Activated naive CD4-positive, alpha-beta T cell treated with anti-CD3 and anti-CD28 coated beads, Interleukin-2, amount 50 U/mL, for 72 hours (primary cell): Measurements from ENCODE around the gene TGIF1. TPM values are rescaled to one million over a fixed set of nuclear protein-coding genes. Genes with fewer than 3 reads are reported as not detected.
A peak's percentile ranks its signal among the peaks of the same experiment; 100 is the strongest.
"Not testable (repeated sequence)": the region's sequence is repeated elsewhere in the genome, so short reads cannot be mapped to it uniquely, and the experiment has no call there.

Experiments used
- ATAC-seq, 2 donors: fragments of 150-1000 bp; cut with Tn5 transposase; 2 replicates each; pipeline ENCODE4 v1.10.0; 2021; ENCODE audit warnings: mild to moderate bottlenecking in 2 of 2, moderate library complexity in 2 of 2
- DNase-seq, 2 donors: peaks; one replicate each; pipeline ENCODE4 v3.0.0; 2021 to 2022; ENCODE audit warnings: low spot score in 2 of 2
- H3K27ac Mint-ChIP-seq, 2 donors: one replicate each; pipeline ENCODE4 v1.8.0; 2022; ENCODE audit warnings: mild to moderate bottlenecking in 2 of 2, mixed read lengths in 2 of 2
- H3K36me3 Mint-ChIP-seq, 2 donors: one replicate each; pipeline ENCODE4 v1.8.0; 2022; ENCODE audit warnings: mixed read lengths in 2 of 2
- H3K9me3 Mint-ChIP-seq, 2 donors: one replicate each; pipeline ENCODE4 v1.8.0; 2022; ENCODE audit warnings: mixed read lengths in 2 of 2
- total RNA-seq, 2 donors: library from RNA; stranded (reverse); gene quantifications; one replicate each; pipeline ENCODE4 v1.2.3, GENCODE V29; 2022

Gene TGIF1
- total RNA-seq, 2 donors from 2014 or later = 36.1 to 101 TPM

DNA sequence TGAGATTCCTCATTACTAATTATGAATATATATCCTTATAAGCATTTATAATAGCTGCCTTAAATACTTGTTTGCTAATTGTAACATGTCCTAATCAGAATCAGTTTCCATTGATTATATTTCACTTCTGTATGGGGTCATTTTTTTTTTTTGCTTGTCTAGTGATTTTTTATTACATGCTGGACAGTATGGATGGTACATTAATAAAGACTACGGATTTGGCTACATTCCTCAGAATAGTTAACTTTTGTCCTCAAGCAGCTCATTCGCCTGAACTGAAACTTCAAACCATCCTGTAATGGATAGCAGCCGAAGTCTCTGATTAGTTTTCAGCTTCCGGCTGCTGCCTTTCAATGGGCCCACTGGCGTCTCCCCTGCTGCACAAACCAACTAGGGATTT lies 11.7 kb downstream of the TGIF1 start:
- no peak for ATAC-seq
- DNase-seq = no peak
- Mint-ChIP-seq H3K36me3 (peaks cover 26 to 52% of the 10 kb centered on the region in 2 donors), H3K9me3 (peaks cover 5 to 16% of the 10 kb centered on the region in 2 donors), H3K27ac (no peak overlapping the region)

- peaks cover 15 to 39% of the 10 kb centered on the region in 2 donors for H3K36me3 Mint-ChIP-seq
- ATAC-seq = peak in 1 of 2 donors; percentile 25
- H3K9me3 Mint-ChIP-seq = peaks cover 5 to 16% of the 10 kb centered on the region in 2 donors
- no peak overlapping the region for H3K27ac Mint-ChIP-seq
- no peak for DNase-seq
Observed at GRCh38 chr18:3463051-3463450, 13.1 kb downstream of the TGIF1 start.

DNA sequence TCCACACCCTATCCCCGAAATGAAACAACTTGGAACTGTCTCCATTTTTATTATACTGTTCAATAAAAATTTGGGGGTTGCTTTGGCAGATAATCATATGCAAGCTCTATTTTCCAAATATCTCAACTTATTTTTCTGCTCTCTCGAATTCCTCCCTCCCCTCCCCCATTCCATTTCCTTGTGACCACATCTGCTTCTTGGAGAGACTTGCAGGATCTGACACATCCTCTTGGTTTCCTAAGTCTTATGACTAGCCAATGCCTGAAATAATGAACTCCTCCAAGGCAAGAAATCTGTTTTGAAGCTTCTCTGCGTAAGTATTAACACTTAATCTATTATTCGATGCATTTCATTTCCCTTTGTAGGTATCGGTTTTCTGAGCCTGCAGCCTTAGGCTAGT lies 16.1 kb downstream of the TGIF1 start:
- peak overlapping the region in 1 of 2 donors; percentile 32 for H3K27ac Mint-ChIP-seq

DNA sequence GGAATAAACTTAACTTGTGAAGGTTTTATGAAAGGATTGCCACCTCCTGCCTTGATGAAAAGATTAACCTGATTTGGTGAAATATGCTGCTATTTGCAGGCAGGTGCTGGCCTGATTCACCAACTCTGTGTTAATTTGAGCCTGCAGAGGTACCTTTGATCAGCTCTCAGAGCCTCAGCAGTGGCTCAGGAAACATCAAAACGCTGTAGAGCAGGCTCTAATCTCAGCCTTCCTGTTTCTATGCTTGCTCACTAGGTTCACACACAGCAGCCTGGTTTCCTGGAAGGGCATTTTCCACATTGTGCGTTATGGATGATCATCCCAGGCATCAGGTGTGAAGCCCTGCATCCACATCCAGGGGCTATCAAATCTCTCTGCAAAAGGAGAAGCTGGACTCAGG lies 16.9 kb downstream of the TGIF1 start:
- DNase-seq = no peak
- peak overlapping the region in 1 of 2 donors; percentile 32 for H3K27ac Mint-ChIP-seq
- peak; percentile 60 to 63 for ATAC-seq
- H3K9me3 Mint-ChIP-seq = peaks cover 0 to 4% of the 10 kb centered on the region in 2 donors
- peaks cover 0 to 7% of the 10 kb centered on the region in 2 donors for H3K36me3 Mint-ChIP-seq

More for the DNA sequence above, 16.1 kb downstream of the TGIF1 start:
- H3K9me3 Mint-ChIP-seq = peaks cover under 1 to 11% of the 10 kb centered on the region in 2 donors
- no peak for ATAC-seq
- H3K36me3 Mint-ChIP-seq = peaks cover under 1 to 16% of the 10 kb centered on the region in 2 donors
- DNase-seq = no peak

DNA sequence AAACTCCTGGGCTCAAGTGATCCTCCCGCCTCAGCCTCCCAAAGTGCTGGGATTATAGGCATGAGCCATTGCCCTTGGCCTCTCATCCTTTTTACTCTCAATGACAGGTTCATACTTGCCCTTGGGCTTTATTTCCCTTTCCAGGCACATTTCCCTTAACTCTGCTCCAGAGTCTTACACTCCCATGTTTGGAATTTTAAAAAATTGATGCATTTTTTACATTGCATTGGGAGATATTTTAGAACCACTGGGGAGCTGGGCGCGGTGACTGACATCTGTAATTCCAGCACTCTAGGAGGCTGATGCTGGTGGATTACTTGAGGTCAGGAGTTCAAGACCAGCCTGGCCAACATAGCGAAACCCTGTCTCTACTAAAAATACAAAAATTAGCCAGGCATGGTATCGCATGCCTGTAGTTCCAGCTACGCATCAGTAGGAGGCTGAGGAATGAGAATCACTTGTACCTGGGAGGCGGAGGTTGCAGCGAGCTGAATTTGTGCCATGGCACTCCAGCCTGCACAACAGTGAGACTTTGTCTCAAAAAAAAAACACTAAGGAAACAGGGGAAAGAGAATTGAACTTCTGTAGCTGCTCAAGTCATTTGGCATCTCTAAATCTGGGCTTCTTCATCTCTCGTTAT lies 18.2 kb downstream of the TGIF1 start:
- ATAC-seq = no peak
- Mint-ChIP-seq H3K27ac (no peak overlapping the region), H3K36me3 (no peaks in the 10 kb centered on the region), H3K9me3 (no peaks in the 10 kb centered on the region)
- DNase-seq = no peak

DNA sequence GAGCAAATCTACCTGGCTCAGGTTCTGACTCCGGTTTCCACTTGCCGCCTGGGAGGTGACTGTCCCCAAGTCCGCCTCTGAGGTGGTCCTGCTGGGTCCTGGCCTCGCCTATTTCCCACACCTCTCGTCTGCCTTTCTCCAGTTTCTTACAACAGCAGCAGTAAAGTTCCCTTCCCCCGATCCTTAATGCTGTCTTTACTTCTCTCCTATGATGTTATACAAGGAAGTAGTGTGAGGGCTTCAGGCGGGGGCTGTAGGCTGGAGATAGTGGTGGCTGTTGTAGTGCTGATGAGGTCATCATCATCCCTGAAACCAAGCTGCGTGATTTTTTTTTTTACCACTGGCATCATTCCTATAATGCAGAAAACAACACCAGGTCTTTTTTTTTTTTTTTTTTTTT lies 18.9 kb downstream of the TGIF1 start:
- H3K36me3 Mint-ChIP-seq = no peaks in the 10 kb centered on the region
- no peaks in the 10 kb centered on the region for H3K9me3 Mint-ChIP-seq
- ATAC-seq (no peak), DNase-seq (no peak)
- H3K27ac Mint-ChIP-seq = no peak overlapping the region

DNA sequence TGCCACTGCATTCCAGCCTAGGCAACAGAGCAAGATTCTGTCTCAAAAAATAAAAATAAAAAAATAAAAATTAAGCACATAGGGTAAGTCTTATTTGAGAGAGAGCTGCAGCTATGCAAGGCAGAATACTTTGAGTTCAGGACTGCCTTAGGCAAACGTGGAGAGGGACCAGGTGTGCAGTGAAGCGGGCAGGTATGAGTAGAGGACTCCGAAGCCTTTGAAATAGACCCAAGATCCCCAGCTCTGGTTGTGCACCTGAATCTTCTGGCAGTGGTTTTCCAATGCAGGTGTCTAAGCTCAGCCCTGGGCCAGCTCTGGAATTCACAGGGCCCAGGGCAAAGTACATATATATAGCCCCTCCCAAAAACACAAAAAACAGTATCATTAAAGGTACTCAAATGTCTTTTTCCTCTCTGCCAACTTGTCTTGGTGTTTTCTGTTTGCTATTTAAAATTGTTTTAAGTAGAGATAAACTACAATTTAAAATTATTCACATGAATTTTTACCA lies 21.2 kb downstream of the TGIF1 start:
- no peak for ATAC-seq
- Mint-ChIP-seq H3K27ac (no peak overlapping the region), H3K9me3 (peaks cover 0 to 5% of the 10 kb centered on the region in 2 donors)

GRCh38 chr18:3472121-3472520 lies 22.1 kb downstream of the TGIF1 start:
- not testable (repeated sequence) for ATAC-seq, DNase-seq, H3K9me3 Mint-ChIP-seq, H3K27ac Mint-ChIP-seq, H3K36me3 Mint-ChIP-seq

More for the DNA sequence above, 21.2 kb downstream of the TGIF1 start:
- DNase-seq = no peak
- no peaks in the 10 kb centered on the region for H3K36me3 Mint-ChIP-seq

DNA sequence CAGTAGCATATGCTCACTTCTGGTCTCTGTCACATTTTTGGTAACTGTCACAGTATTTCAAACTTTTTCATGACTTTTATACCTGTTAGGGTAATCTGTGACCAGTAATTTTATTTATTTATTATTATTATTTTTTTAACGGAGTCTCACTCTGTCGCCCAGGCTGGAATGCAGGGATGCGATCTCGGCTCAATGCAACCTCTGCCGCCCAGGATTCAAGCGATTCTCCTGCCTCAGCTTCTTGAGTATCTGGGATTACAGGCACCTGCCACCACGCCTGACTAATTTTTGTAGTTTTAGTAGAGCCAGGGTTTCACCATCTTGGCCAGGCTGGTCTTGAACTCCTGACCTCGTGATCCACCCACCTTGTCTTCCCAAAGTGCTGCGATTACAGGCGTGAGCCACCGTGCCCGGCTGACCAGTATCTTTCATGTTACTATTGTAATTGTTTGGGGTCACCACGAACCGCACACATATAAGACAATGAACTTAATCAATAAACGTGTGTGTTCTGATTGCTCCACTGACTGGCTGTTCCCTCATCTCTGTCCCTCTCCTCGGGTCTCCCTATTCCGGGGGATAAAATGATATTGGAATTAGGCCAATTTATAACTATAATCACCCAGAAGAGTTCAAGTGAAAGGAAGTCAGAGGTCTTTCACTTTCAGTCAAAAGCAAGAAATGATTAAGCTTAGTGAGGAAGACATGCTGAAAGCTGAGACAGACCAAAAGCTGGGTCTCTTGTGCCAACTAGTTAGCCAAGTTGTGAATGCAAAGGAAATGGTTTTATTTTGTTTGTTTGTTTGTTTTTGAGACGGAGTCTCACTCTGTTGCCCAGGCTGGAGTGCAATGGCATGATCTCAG lies 22.9 kb downstream of the TGIF1 start:
- Mint-ChIP-seq H3K36me3 (no peaks in the 10 kb centered on the region), H3K27ac (peak overlapping the region in 1 of 2 donors; percentile 57)

GRCh38 chr18:3478262-3478978 lies 28.4 kb downstream of the TGIF1 start:
- ATAC-seq = no peak
- H3K9me3 Mint-ChIP-seq = peaks cover 0 to 5% of the 10 kb centered on the region in 2 donors
- no peak for DNase-seq
- H3K27ac Mint-ChIP-seq = no peak overlapping the region
- no peaks in the 10 kb centered on the region for H3K36me3 Mint-ChIP-seq

More for the DNA sequence above, 22.9 kb downstream of the TGIF1 start:
- H3K9me3 Mint-ChIP-seq = peaks cover 0 to 5% of the 10 kb centered on the region in 2 donors
- DNase-seq = no peak
- peak; percentile 91 to 94 for ATAC-seq

GRCh38 chr18:3479978-3480509 lies 30.1 kb downstream of the TGIF1 start:
- H3K9me3 Mint-ChIP-seq = peaks cover 0 to under 1% of the 10 kb centered on the region in 2 donors
- H3K36me3 Mint-ChIP-seq = no peaks in the 10 kb centered on the region
- ATAC-seq (no peak), DNase-seq (no peak)
- H3K27ac Mint-ChIP-seq = no peak overlapping the region

DNA sequence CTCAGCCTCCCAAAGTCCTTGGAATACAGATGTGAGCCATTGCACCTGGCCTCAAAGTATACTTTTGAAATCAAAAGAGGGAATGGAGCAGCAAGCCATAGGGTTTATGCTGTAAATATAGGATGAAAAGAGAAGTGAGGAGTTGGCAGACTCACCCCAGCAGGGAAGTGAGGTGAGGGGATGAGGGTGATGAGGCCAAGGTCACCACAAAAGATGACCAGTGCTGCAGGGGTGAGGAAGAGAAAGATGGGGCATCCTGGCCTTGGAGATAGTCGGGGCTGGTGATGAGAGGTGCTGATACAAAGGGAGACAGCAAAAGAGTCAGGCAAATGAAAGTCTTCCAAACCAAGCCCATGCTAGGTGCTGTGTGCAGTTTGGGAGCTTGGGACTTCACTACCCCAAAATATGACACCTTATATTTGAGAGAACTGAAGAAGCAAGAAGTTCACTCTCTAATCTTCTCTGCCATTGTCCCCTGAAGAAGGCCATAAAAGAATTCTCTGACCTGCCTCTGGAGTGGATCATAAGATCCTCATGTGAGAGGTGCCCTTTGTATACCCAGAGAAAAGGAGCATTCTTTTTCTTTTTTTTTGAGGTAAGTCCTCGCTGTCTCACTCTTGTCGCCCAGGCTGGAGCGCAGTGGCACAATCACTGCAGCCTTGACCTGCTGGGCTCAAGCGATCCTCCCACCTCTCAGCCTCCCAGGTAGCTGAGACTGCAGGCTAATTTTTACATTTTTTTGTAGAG lies 31.0 kb downstream of the TGIF1 start:
- Mint-ChIP-seq H3K9me3 (no peaks in the 10 kb centered on the region), H3K36me3 (no peaks in the 10 kb centered on the region), H3K27ac (no peak overlapping the region)
- ATAC-seq = no peak
- DNase-seq = no peak

DNA sequence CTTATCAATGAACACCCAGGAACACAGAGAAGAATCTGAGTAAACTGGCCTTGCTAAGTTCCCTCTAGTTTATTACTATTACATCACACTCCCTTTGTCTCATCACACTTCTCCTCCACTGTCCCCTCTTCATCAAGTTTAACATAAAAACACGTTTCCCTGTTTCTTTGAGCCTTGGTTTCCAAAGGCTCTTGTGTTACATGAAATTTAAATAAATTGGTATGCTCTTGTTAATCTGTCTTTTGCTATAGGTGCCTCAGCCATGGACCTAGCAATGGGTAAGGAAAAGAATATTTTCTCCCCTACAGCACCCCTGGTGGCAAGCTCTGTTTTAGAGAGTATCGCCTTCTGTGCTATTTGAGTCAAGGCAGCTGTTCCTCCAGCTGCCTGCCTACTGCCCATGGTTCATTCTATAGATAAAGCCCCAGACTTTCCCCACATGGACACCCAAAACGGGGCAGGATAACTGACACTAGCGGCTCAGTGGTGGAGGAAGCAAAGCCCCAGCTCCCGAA lies 31.8 kb downstream of the TGIF1 start:
- no peaks in the 10 kb centered on the region for H3K9me3 Mint-ChIP-seq
- DNase-seq (no peak), ATAC-seq (peak; percentile 37 to 63)
- no peak overlapping the region for H3K27ac Mint-ChIP-seq
- no peaks in the 10 kb centered on the region for H3K36me3 Mint-ChIP-seq

DNA sequence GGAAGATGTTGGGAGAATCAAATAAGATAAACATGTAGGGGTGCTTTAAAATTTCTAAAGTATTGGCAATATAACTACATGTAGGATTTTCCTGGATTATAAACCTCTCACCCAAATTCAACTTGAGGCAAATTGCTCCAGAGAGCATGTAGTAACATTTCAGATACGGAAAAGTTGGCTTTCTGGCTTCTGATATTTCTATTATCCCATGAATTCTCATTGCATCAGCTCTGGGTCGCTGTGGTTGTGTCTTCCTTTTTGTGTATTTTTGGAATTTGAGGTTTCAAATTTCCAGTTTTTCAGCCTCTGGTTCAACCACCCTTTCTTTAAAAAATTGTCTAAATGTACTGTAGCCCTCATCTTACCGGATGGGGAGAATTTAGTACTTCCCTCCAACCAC lies 32.3 kb downstream of the TGIF1 start:
- H3K36me3 Mint-ChIP-seq = no peaks in the 10 kb centered on the region
- H3K9me3 Mint-ChIP-seq = no peaks in the 10 kb centered on the region
- DNase-seq = no peak
- no peak overlapping the region for H3K27ac Mint-ChIP-seq
- no peak for ATAC-seq

DNA sequence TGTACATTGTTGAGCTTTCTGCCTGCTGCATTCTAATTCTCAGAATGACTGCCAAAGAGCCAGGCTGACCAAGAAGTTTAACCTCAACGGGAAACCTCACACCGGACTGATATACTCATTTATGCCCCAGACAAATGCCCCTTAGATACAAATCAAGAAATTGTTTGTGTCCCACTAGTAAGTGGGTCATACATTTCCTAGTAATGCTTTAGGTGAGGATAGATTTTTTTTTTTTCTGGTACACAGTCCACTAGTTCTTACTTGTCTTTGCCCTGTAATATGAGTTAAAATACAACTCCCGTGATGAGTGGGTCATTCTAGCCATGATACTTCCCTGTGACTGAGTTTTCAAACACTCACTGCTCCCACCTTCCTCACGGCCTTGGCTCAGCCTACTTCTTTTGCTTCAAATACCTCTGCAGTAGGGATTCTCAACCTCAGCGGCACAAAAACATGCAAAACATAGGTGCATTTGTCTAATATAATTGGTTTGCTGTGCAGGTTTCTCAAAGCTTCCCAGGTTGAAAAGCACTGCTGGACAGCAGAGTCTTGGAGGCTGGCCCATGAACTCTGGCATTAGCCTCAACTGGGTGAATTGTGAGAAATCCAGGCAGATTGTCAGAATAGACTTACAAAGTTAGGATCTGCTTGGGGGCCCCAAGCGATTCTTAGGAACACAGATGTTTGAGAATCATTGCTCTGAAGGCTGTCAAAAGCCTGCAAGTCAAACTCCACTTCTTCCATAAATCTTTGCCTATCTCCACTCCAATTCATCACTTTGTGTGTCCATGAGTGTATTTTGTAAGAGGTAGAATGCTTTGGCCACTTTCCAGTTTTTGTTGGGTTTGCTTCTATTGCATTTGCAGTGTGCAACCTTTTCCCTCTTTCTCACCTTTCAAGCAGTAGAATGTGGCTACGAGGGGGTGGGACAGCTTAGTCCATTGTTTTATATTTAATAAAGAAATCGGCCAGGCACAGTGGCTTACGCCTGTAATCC lies 35.5 kb downstream of the TGIF1 start:
- no peaks in the 10 kb centered on the region for H3K9me3 Mint-ChIP-seq
- no peak for DNase-seq
- H3K36me3 Mint-ChIP-seq = no peaks in the 10 kb centered on the region
- H3K27ac Mint-ChIP-seq = no peak overlapping the region
- peak; percentile 39 to 59 for ATAC-seq
